ENCODE measurements around the gene E2F2.

Gene E2F2

GRCh38 chr1:23481026-23481597 lies 49.9 kb downstream of the E2F2 start:
- DNase-seq, result no peak

GRCh38 chr1:23480187-23481025 lies 50.6 kb downstream of the E2F2 start:
- no peak for DNase-seq

- no peak for DNase-seq
These were observed 51.4 kb downstream of the E2F2 start for GRCh38 chr1:23479666-23479941.

- DNase-seq, result peak; percentile 10
These were observed 52.0 kb downstream of the E2F2 start for GRCh38 chr1:23478896-23479665.

GRCh38 chr1:23477359-23478144 lies 53.5 kb downstream of the E2F2 start:
- no peak for DNase-seq

- no peak for DNase-seq
These were observed 55.4 kb downstream of the E2F2 start for GRCh38 chr1:23475641-23476040.

GRCh38 chr1:23475134-23475628 lies 55.9 kb downstream of the E2F2 start:
- DNase-seq, result peak; percentile 56

GRCh38 chr1:23473037-23473800 lies 57.8 kb downstream of the E2F2 start:
- no peak for DNase-seq

GRCh38 chr1:23472351-23473036 lies 58.5 kb downstream of the E2F2 start:
- peak; percentile 8 for DNase-seq

- DNase-seq, result no peak
These were observed 59.5 kb downstream of the E2F2 start for GRCh38 chr1:23471473-23472075.

- peak; percentile 13 for DNase-seq
These were observed 60.6 kb downstream of the E2F2 start for GRCh38 chr1:23470282-23471070.

- DNase-seq, result no peak
These were observed 61.6 kb downstream of the E2F2 start for GRCh38 chr1:23469372-23469982.

GRCh38 chr1:23466423-23466989 lies 64.5 kb downstream of the E2F2 start:
- DNase-seq, result no peak

- no peak for DNase-seq
These were observed 67.7 kb downstream of the E2F2 start for GRCh38 chr1:23463286-23463685.

- no peak for DNase-seq
These were observed 68.3 kb downstream of the E2F2 start for GRCh38 chr1:23462766-23463165.

- no peak for DNase-seq
These were observed 70.0 kb downstream of the E2F2 start for GRCh38 chr1:23461050-23461449.

- no peak for DNase-seq
These were observed 70.5 kb downstream of the E2F2 start for GRCh38 chr1:23460519-23460918.

GRCh38 chr1:23459338-23459757 lies 71.7 kb downstream of the E2F2 start:
- no peak for DNase-seq
